H7 (cell line): ENCODE data around the gene SH2B3. TPM values are rescaled to one million over a fixed set of nuclear protein-coding genes. Genes with fewer than 3 reads are reported as not detected.

Source experiments
- DNase-seq: peaks from one replicate; pipeline ENCODE4 v3.0.0; 2012
- H3K27me3 ChIP-seq: 2 replicates; pipeline ENCODE4 v1.6.0; 2011; ENCODE audit warnings: mild to moderate bottlenecking, low read length; ENCODE audit not compliant: control insufficient read depth, insufficient read depth
- H3K36me3 ChIP-seq: replicated peaks from 2 replicates; pipeline ENCODE4 v1.5.1; 2011; ENCODE audit warnings: low read length; ENCODE audit not compliant: control insufficient read depth, insufficient read depth
- H3K4me3 ChIP-seq: 2 replicates; pipeline ENCODE4 v1.5.1; 2011; ENCODE audit warnings: low read depth, mild to moderate bottlenecking, control low read depth, low read length, moderate library complexity; ENCODE audit not compliant: insufficient read depth
- total RNA-seq: library from RNA; depleted of rRNA; stranded (reverse); fragments of >200 nt; shearing (Covaris generic); gene quantifications from 2 replicates; pipeline ENCODE4 v1.2.3, GENCODE V29; 2014

The SH2B3 gene
- total RNA-seq, 1 experiment from 2014 or later: 26.8 TPM

DNA sequence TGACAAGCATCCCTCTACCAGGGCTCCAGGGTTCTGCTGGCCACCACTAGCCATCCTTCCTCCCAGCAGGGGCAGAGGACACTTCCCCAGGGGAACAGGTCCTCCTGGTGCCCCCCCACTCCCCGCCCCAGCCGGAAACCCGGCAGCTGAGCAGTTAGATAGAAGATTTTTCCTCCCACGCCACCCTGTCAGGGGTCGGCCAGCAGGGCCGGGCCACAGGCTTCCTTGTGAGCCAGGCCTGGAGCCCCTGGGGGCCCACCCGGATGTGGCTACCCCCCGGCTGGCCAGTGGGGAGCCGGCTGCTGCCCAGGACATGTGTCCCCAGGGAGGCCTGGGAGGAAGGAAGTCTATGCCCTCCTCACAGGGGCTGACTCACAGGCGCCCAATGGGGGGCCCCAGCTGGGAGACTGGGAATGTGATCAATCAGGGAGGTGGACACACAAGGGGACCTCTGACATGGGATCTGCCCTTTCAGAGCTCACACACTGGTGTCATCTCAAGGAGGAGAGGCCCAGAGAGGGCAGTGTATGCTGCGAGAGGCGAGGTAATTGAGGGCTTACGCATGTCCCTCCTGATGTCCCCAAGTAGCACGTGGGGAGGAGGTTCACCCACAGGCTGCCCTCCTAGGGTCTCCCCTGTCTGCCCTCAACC lies 4.2 kb downstream of the SH2B3 start:
- Histone ChIP-seq H3K27me3 (no peaks in the 10 kb centered on the region), H3K36me3 (no peaks in the 10 kb centered on the region; the same call in 1 of the 2 replicates), H3K4me3 (no peak overlapping the region)
- DNase-seq: peak; percentile 73

DNA sequence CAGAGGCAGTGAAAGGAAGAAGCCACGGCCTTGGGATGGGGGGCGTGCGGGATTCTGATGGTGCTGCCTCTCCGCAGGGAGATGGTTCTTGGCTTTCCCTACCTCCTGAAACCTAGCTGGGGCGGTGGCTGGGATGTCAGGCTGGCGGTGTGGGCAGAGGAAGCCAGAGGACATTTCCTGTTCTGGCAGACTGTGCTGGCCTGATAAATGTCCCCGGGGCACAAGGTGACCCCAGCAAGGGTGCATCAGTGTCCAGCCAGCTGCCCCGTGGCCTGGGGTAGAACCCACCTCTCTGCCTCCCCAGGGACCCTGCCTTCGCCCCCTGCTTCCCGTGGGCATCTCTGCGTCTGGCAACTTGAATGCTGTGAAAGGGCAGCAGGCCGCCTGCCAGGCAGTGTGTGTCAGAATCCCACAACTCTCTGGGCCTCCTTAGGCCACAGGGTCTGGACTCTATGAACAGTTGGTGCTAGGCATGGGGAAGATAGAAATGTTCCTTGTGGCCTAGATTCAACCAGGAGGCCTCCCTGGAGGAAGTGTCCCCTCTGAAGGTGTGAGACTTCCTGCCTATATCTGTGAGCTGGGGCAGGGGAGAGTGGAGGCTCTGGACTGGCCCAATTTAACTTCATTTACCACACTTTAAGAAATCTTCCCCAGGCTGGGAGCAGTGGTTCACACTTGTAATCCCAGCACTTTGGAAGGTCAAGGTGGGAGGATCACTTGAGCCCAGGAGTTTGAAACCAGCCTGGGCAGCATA lies 4.9 kb downstream of the SH2B3 start:
- no peaks in the 10 kb centered on the region for H3K27me3 ChIP-seq
- no peaks in the 10 kb centered on the region; the same call in 1 of the 2 replicates for H3K36me3 ChIP-seq
- no peak overlapping the region for H3K4me3 ChIP-seq
- peak; percentile 56 for DNase-seq

DNA sequence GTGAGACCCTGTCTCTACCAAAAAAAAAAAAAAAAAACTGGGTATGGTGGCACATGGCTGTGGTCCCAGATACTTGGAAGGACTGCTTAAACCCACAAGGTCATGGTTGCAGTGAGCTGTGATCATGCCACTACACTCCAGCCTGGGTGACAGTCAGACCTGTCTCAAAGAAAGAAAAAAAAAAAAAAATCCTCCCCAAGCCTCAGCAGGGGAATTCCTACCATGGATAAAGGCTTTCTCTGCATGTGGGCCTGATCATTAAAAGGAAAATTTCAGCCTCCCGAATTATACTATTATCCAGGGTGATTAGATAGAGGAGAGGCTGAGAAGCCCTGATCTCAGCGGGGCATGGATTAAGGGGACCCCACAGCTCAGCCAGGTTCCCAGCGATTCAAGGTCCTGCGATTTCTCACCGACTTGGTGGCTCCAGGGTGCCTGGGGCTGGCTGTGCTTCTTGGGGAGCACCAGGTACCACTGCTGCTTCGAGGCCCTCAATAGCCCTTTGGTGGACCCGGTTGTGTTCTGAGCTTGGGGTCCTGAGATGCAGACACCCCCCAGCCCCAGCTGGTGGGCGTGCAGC lies 5.6 kb downstream of the SH2B3 start:
- Histone ChIP-seq H3K4me3 (no peak overlapping the region), H3K36me3 (no peaks in the 10 kb centered on the region; the same call in 1 of the 2 replicates), H3K27me3 (no peaks in the 10 kb centered on the region)
- DNase-seq: peak; percentile 56

DNA sequence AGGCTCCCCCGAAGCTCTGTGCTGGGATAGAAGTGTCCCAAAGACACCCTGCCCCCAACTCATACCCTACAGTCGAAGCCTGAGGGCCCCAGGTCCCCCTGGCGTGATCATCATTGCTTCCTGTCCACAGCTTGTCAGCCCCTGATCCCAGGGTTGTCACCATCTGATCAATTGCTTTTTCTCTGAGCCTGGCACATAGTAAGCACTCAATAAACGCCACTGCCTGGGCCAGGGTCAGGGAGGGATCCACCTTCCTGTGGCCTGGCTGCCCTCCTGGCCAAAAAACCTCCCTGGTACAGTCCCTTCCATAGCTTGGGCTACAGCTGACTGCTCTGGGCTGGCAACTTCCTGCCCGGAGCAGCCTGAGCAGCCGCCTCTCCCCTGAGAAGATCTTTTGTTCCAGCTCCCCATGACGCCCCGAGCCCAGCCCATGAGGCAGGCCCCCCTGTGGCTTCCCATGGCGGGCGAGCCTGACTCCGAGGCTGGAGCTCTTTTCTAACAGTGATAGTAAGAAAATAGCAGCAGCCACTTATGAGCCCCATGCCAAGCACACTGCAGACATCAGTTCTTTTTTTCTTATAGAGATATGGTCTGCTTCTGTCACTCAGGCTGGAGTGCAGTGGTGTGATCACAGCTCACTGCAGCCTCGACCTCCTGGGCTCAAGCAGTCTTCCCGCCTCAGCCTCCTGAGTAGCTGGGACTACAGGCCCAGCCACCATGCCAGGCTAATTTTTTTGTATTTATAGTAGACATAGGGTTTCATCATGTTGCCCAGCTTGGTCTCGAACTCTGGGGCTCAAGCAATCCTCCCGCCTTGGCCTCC lies 6.5 kb downstream of the SH2B3 start:
- DNase-seq: peak; percentile 89

DNA sequence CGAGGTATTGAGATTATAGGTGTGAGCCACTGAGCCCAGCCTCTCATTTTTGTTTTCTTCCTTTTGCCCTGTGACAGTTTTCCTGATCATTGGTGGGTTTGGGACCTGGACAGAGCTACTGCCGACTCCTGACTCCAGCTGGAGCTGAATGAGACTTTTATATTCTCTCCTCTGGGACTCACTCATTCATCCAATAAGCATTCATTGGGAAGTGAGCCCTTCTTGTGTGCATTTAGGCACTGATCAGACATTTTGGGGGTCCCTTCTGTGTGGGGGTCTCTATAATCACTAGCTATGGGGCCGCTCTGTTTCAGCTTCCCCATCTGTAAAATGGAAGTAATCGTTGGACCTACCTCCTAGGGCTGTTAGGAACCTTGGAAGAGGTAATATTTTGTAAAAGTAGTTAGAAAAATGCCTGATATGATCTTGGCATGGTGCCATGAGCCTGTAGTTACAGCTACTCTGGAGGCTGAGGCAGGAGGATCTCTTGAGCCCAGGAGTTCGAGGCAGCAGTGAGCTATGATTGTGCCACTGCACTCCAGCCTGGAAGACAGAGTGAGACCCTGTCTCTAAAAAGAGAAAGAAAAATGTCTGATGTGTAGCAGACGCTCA lies 7.2 kb downstream of the SH2B3 start:
- DNase-seq: no peak
- no peaks in the 10 kb centered on the region for H3K27me3 ChIP-seq
- no peaks in the 10 kb centered on the region; the same call in 1 of the 2 replicates for H3K36me3 ChIP-seq
- H3K4me3 ChIP-seq: no peak overlapping the region

More for the DNA sequence above, 6.5 kb downstream of the SH2B3 start:
- H3K27me3 ChIP-seq: no peaks in the 10 kb centered on the region
- H3K36me3 ChIP-seq: no peaks in the 10 kb centered on the region; the same call in 1 of the 2 replicates
- no peak overlapping the region for H3K4me3 ChIP-seq

DNA sequence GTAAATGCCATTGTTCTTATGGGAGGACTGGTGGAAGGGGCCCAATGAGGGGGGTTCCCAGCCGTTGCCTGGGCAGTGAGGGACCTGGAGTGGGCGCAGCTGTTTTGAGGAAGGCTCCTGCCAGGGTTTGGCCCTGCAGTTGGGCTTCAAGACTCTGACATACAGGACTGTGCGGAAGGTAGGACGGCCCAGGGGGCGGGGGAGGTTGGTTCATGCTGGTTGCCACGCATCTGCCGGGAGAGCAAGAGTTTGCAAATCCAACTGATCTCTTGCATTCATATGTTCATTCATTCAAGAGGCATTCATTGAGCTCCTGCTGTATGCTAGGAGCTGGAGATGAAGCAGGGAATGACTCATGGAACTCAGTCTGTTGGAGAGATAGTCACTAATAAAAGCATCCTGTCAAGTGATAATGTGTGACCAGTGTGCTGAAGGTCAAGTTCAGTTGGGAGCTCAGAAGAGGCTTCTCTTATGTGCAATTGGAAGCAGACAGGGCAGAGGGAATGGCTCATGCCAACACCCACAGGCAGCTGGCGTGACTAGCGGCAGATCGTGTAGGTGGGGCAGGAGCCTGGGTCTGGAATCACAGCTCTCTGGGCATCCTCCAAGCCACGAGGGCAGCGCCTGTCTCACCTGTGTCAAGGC lies 7.8 kb downstream of the SH2B3 start:
- Histone ChIP-seq H3K27me3 (no peaks in the 10 kb centered on the region), H3K36me3 (no peaks in the 10 kb centered on the region; the same call in 1 of the 2 replicates), H3K4me3 (no peak overlapping the region)
- peak; percentile 64 for DNase-seq

DNA sequence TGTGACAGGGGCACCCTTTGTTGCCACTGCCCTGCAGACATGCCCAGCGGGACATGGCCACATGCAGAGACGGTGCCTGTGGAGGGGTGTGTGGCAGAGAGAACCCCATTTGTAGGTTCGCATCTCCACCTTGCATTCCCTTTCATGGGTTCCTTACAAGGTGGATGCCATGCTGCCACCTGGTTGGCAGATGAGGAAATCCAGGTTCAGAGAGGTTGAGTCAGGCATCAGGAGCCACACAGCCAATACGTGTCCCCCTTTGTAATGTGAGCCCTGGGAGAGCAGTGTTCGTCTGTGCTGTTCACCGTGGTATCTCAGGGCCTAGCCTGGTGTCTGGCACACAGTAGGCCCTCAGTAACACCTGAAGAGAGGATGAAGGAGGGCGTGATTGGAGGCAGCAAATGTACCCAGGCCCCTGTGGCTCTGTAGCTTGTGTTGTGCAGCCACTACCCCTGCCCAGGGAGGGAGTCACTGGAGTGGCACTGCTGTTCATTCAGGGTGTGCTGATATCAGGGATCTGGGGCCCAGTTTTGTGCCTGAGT lies 9.1 kb downstream of the SH2B3 start:
- no peak overlapping the region for H3K4me3 ChIP-seq
- no peaks in the 10 kb centered on the region for H3K27me3 ChIP-seq
- H3K36me3 ChIP-seq: peaks cover 2% of the 10 kb centered on the region
- DNase-seq: no peak

DNA sequence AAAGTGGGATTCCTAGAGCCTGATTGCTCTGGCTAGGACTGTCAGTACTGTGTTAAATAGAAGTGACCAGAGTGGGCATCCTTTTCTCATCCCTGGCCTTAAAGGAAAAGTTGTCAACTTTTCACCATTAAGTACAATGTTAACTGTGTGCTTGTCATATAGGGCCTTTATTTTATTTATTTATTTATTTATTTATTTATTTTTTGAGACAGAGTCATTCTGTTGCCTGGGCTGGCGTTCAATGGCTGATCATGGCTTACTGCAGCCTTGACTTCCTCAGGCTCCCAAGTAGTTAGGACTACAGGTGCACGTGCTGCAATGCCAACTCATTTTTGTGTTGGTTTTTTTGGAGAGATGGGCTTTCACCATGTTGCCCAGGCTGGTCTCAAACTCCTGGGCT lies 11.6 kb downstream of the SH2B3 start:
- Histone ChIP-seq H3K27me3 (no peaks in the 10 kb centered on the region), H3K4me3 (no peak overlapping the region), H3K36me3 (peaks cover 5% of the 10 kb centered on the region)
- no peak for DNase-seq

DNA sequence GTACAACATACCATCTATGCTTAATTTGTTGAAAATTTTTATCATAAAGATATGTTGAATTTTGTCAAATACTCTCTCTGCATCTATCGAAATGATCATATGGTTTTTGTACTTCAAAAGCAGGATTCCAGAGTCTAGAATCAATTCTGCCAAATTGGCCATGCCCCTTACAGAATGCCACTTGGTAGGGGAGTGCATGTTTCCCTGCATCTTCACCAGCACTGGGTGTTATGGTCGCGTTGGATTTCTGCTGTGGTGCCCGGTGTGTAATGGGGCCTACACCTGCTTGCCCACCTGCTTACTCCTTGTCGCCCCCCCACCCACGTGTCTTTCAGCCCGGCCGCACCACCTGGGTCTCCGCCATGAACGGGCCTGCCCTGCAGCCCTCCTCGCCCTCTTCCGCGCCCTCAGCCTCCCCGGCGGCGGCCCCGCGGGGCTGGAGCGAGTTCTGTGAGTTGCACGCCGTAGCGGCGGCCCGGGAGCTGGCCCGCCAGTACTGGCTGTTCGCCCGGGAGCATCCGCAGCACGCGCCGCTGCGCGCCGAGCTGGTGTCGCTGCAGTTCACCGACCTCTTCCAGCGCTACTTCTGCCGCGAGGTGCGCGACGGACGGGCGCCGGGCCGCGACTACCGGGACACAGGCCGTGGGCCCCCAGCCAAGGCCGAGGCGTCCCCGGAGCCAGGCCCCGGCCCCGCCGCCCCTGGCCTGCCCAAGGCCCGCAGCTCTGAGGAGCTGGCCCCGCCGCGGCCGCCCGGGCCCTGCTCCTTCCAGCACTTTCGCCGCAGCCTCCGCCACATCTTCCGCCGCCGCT lies 12.3 kb downstream of the SH2B3 start:
- Histone ChIP-seq H3K4me3 (no peak overlapping the region), H3K36me3 (peaks cover 5% of the 10 kb centered on the region), H3K27me3 (no peaks in the 10 kb centered on the region)
- peak; percentile 66 for DNase-seq

DNA sequence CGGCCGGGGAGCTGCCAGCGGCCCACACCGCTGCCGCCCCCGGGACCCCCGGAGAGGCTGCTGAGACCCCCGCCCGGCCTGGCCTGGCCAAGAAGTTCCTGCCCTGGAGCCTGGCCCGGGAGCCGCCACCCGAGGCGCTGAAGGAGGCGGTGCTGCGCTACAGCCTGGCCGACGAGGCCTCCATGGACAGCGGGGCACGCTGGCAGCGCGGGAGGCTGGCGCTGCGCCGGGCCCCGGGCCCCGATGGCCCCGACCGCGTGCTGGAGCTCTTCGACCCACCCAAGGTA lies 12.8 kb downstream of the SH2B3 start:
- no peaks in the 10 kb centered on the region for H3K27me3 ChIP-seq
- peaks cover 5% of the 10 kb centered on the region for H3K36me3 ChIP-seq
- no peak overlapping the region for H3K4me3 ChIP-seq
- DNase-seq: no peak

DNA sequence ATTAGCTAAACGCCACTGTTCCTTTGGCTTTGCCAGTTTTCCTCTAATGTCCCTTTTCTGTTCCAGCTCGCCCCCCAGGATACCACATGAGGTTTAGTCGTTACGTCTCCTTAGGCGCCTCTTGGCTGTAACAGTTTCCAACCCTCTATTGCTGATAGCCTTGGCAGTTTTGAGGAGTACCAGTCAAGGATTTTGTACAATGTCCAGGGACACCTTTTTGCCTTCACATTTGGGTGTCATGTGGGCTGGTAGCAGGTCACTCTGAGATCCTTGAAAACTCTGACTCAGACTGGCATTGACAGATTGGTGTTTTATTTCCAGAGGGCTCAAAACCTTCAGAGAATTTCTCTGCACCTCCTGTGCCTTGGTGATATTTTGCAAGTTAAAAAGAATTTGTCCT lies 14.1 kb downstream of the SH2B3 start:
- Histone ChIP-seq H3K4me3 (no peak overlapping the region), H3K36me3 (peaks cover 5% of the 10 kb centered on the region), H3K27me3 (no peaks in the 10 kb centered on the region)
- no peak for DNase-seq

DNA sequence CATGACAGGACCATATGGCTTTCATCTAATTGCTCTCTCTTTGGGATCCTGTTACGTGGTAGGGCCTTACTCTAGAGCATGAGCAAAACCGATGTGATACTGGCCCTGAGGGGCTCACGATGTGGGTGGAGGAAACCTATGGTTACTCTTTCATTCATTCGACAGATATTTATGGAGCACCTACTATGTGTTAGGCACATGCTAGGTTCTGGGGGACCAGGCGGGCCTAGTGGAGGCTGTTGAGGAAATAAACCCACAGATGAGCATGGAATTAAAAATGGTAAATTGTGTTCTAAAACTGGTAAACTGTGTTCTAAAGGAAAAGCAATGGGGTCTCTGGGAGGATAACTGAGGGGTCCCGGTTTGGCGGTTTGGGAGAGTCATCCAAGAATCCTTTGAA lies 14.8 kb downstream of the SH2B3 start:
- Histone ChIP-seq H3K4me3 (no peak overlapping the region), H3K36me3 (peaks cover 5% of the 10 kb centered on the region), H3K27me3 (no peaks in the 10 kb centered on the region)
- DNase-seq: no peak

DNA sequence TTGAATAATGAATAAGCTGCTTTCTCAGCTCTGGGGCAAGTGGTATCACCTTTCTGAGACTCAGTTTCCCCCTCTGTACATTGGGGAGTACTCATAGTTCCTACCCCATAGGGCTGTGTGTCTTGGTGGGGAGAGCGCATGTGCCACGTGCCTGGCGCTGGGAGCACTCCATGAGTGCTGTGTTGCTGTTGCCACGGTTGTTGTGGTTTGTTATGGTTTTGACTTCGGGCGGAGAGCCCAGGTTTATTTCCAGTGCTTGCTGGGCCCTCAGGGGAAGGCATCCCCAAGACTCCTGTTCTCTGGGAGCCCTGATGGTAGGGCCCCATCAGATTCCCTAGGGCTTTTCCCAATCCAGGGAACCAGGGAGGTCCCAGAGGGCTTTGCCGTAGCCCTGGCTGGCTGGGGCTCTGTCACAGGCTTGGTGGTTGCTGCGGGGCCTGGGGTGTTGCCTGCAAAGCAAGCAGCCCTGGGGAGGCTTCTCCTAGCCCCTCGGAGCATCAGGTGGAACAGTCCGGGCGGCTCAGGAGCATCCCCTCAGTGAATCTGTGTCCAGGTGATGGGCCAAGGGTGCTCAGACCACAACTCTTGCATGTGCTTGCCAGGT lies 18.6 kb downstream of the SH2B3 start:
- no peak for DNase-seq
- Histone ChIP-seq H3K4me3 (no peak overlapping the region), H3K27me3 (no peaks in the 10 kb centered on the region), H3K36me3 (peaks cover 4% of the 10 kb centered on the region)
